HG03432 (cell line): Measurements from ENCODE around the gene LRP1B.
A peak's percentile ranks its signal among the peaks of the same experiment; 100 is the strongest.

Experiments used
- ATAC-seq: cut with Tn5 transposase; IDR thresholded peaks from one replicate; pipeline ENCODE4 v1.9.1; 2021; ENCODE audit warnings: mild to moderate bottlenecking, moderate library complexity; ENCODE audit not compliant: unreplicated experiment

LRP1B gene

DNA sequence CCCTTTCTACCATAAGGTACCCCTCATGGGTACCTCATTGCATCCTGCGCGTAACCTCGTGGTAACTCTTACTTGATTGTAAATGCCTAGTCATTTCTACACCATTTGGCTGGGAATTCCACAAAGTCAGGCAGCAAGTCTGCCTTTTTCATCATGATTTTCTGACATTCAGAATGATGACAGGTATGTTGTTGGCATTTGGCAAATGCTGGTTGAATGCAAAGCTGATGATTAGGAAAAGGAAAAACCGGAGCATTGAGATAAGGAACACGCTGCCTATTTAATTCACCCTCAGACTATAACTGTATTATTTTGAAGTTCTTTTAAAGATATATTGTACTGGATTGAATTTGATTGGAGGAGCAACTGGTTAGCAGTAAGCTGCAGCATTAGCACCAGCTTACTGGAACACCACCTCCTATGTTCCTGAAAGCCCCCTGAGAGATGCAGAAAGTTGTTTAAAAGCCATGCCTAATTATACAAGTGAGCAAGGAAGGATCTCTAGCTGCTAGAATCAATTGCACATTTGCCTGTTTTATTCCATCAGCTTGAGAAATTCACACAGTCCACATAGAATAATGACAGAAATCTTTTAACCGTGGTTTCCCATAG lies 520.1 kb downstream of the LRP1B start:
- ATAC-seq = no peak

DNA sequence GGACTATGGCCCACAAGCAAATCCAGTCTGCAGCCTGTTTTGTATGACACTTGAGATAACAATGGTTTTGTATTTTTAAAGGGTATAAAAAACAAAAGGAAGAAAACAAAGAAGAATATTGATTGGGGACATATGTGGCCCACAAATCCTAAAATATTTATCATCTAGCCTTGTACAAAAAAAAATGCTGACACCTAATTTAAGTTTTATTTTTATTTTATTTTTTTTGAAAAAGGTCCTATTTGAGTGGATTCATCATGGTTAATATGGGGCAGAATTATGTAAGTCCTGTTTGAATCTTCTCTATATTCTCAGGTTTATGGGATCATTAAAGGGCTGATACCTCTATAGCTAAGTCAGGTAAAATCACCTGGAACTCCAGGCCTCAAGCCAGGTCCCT lies 525.7 kb downstream of the LRP1B start:
- no peak for ATAC-seq

GRCh38 chr2:141601511-141602152 lies 529.2 kb downstream of the LRP1B start:
- no peak for ATAC-seq

GRCh38 chr2:141599721-141600120 lies 531.1 kb downstream of the LRP1B start:
- no peak for ATAC-seq

GRCh38 chr2:141598982-141599381 lies 531.8 kb downstream of the LRP1B start:
- no peak for ATAC-seq

GRCh38 chr2:141595316-141595920 lies 535.4 kb downstream of the LRP1B start:
- no peak for ATAC-seq

DNA sequence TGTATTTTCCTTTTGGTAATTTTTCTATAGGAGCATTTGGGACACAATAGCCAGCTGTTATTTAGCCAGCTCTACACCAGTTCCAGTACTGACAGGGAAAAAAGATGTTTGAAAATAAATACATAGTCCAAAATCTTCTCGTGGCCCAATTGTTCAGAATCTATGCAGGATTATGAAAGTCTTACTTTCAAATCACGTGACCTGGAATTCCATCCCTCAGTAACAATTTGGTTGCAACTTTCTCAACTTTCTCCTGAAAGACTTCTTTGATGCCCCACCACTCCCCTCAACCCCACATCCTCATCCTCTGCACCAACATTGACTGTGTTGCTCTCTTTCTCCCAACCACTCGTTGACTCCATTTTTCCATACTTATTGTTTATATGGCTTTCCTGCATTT lies 539.0 kb downstream of the LRP1B start:
- ATAC-seq = no peak

DNA sequence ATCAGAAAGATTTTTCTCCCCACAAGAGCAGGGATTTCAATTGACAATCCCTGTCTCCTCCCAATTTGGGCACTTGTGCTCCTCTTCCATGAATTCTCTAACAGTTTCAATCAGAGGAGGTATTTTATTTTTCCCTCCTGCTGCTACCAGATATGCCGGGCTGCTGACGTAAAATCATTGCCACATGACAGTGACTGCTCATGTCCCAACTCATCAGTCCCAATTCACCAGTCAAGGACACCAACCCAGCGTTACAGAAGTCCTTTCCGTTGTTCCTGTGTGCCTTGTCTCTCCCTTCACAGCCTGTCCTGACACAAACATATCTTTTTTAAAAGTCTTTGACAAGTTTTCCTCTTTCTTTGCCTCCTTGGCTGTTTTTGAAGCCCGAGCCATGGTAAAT lies 540.2 kb downstream of the LRP1B start:
- no peak for ATAC-seq

DNA sequence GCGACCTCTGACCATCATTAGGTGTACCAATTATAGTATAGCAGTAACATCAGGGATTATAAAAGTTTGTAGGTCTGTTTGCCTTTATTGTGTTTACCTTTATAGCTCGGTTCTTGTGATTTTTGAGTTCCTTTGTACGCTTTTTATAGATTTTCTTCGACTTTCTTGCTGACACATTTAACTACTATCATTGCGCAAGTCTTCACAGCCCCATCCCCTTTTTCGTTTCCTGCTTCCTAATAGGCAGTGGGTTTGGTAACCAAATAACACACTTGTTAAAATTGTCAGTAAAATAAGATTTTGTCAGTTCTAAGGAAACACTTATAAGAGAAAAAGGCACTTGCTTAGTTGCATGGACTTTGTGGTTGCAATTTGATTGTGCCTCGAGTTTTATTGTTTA lies 541.5 kb downstream of the LRP1B start:
- ATAC-seq = no peak

- no peak for ATAC-seq
These were observed 543.8 kb downstream of the LRP1B start for GRCh38 chr2:141586985-141587384.

- ATAC-seq = no peak
These were observed 548.6 kb downstream of the LRP1B start for GRCh38 chr2:141582213-141582612.

- ATAC-seq = no peak
These were observed 551.7 kb downstream of the LRP1B start for GRCh38 chr2:141579071-141579470.

GRCh38 chr2:141570474-141571131 lies 560.2 kb downstream of the LRP1B start:
- no peak for ATAC-seq

GRCh38 chr2:141569941-141570340 lies 560.9 kb downstream of the LRP1B start:
- ATAC-seq = no peak

DNA sequence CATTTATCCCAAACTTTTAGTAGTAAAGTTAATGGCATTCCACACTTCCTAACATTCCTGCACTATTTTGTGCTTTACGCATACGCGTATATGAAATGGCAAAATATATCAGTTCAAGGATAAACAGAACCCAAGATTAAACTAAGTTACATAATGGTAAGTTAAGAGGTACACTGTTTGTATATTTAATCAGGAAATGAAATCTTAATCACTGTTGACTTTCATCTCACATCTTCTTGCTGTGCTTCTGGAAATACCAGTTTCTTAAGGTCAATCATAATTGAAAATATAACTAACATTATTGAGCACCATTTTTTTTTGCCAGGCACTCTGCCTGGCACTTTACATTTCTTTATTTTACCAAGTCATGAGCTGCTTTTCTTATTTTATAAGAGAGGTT lies 565.2 kb downstream of the LRP1B start:
- no peak for ATAC-seq

- no peak for ATAC-seq
These were observed 570.1 kb downstream of the LRP1B start for GRCh38 chr2:141560723-141561122.

GRCh38 chr2:141557329-141558095 lies 573.3 kb downstream of the LRP1B start:
- peak; percentile 73 for ATAC-seq

DNA sequence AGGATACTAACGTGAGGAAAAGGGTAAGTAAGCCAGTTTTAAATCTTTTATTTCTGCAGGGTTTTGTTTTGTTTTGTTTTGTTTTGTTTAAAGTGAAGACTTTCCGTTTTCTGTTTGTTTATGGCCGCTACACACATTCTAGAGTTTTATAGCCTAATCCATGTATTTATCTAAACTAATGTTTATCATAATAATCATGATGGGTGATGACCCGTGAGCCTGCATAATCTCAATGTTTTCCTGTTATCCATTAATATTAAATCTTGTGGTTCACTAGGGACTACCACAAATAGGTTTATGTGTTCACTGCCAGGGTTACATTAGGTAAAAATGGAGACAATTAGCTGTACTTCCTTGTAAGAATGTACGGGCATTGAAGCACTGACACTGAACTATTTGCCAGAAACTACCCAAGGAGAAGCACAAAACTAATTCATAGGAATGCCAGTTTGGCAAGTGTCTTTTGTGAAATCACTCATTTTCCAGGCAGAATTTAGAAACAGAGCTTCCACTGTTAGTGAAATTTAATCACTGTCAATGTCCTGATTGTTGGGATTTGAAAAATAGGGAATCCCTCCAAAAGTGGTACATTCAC lies 574.8 kb downstream of the LRP1B start:
- ATAC-seq = no peak

DNA sequence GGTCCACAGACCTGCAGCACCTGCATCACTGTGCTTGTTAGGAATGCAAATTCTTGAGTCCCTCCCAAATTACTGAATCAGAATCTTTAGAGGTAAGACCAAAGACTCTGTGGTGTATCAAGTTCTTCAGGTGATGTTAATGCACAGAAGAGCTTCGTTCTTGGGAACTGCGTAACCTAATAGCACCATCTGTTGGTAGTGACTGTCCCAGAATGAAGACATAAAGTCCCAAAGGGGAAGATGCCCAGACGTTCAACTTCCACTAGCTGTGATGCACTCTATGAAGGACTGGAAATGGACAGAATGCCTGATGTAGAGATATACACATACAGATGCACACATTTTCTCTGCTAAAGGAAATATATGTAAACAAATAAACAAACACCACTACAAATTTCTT lies 576.0 kb downstream of the LRP1B start:
- peak; percentile 78 for ATAC-seq

DNA sequence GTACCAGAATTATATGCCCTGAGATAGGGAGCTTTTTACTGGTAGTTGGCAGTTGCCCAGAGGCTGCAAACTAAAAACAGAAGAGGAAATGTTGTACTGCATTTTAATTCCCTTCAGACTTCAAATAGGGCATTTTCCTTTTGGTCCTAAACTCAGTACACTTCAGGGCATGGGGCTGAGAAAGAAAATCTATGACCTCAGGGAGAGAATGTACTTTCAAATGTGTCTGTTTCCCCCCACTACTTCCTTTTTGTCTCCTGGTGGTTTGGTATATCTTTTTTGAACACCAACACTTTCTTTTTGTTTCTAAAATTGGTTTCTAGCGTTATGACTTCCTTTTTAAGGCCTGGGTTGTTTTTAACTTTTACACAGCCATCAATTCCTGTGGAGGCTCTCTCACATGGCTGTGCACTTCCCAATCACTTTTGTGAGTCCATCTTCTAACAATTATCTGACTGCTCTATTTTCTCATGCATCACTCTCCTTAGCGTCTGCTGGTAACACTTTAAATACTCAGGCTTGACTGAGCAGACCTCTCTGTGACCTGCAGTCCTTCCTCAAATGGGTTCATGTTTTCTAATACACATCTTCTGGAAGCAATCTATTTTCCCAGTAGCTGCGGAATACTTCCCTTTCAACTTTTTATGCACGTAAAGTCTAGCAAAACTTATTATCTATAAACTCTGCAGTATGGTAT lies 596.0 kb downstream of the LRP1B start:
- ATAC-seq = peak; percentile 90
